GM12878 (cell line): ENCODE measurements around the gene PPARD. TPM values are rescaled to one million over a fixed set of nuclear protein-coding genes. Genes with fewer than 3 reads are reported as not detected.

ENCODE experiments used
- ATAC-seq: fragments of 200-7000 bp; cut with Tn5 transposase; 3 replicates; pipeline ENCODE4 v1.9.1; 2020; ENCODE audit warnings: mild to moderate bottlenecking, moderate library complexity
- BruUV-seq: library from RNA; stranded (reverse); fragments of 400-500 nt; replicated peaks from 2 replicates; lab custom pipeline; 2021; lab: Mats Ljungman, UMichigan
- CTCF ChIA-PET: fragments of 300-600 bp; sonication (Branson Sonifier 250); formaldehyde crosslinking; extraction: SDS; loops from one replicate; lab custom pipeline; 2021; ENCODE audit warnings: inconsistent platforms; lab: Yijun Ruan, JAX
- POLR2A ChIA-PET: fragments of 350-600 bp; formaldehyde crosslinking; extraction: SDS; loops from one replicate; lab custom pipeline; 2021; ENCODE audit warnings: inconsistent platforms; lab: Charles Lee
- RAD21 ChIA-PET: fragments of 300-600 bp; sonication (Branson Sonifier 250); formaldehyde crosslinking; loops from one replicate; lab custom pipeline; 2023; ENCODE audit warnings: antibody characterized with exemption; ENCODE audit not compliant: unreplicated experiment; lab: Charles Lee
- SMC1A ChIA-PET: fragments of 300-600 bp; sonication (Branson Sonifier 250); formaldehyde crosslinking; loops from one replicate; lab custom pipeline; 2023; ENCODE audit not compliant: unreplicated experiment, uncharacterized antibody; lab: Charles Lee
- DNase-seq: peaks from one replicate; pipeline ENCODE4 v3.0.0-alpha.2; 2011; ENCODE audit warnings: low read depth, low spot score
- FAIRE-seq: peaks from 3 replicates; lab custom pipeline; 2011; peaks lifted over from hg19 to GRCh38; lab: Jason Lieb, UNC
- H2AFZ ChIP-seq: 2 replicates; pipeline ENCODE4 v1.6.0; 2011; ENCODE audit warnings: low read depth, low read length, control low read depth; ENCODE audit not compliant: control insufficient read depth
- H3K27ac ChIP-seq: 2 replicates; pipeline ENCODE4 v1.5.1; 2011; ENCODE audit warnings: control low read depth; ENCODE audit not compliant: control insufficient read depth, insufficient read depth
- H3K27me3 ChIP-seq, 2 experiments: replicated peaks in 1 of 2; 2 replicates each; pipeline versions ENCODE4 v1.6.0 to v1.6.1; 2011; ENCODE audit warnings: low read length in 1 of 2; ENCODE audit not compliant: control insufficient read depth in 2 of 2, insufficient read depth in 2 of 2
- H3K36me3 ChIP-seq, 2 experiments: 2 replicates each; pipeline ENCODE4 v1.5.1; 2011; ENCODE audit warnings: low read length in 1 of 2; ENCODE audit not compliant: control insufficient read depth in 2 of 2, insufficient read depth in 2 of 2
- H3K4me1 ChIP-seq: 2 replicates; pipeline ENCODE4 v1.6.1; 2011; ENCODE audit warnings: mild to moderate bottlenecking, low read length, moderate library complexity, mixed read lengths; ENCODE audit not compliant: control insufficient read depth, insufficient read depth
- H3K4me2 ChIP-seq: 2 replicates; pipeline ENCODE4 v1.6.0; 2011; ENCODE audit warnings: control low read depth; ENCODE audit not compliant: control insufficient read depth, insufficient read depth
- H3K4me3 ChIP-seq: fragments of 200-600 bp; sonication (generic); 2 replicates; pipeline ENCODE4 v1.5.1; 2016
- H3K79me2 ChIP-seq: 2 replicates; pipeline ENCODE4 v1.6.0; 2011; ENCODE audit warnings: low read length; ENCODE audit not compliant: control insufficient read depth, insufficient read depth
- H3K9ac ChIP-seq: 2 replicates; pipeline ENCODE4 v1.8.0; 2011; ENCODE audit warnings: low read length, control low read depth, mixed read lengths; ENCODE audit not compliant: control insufficient read depth, insufficient read depth
- H3K9me3 ChIP-seq: replicated peaks from 3 replicates; pipeline ENCODE4 v1.5.1; 2011; ENCODE audit warnings: mild to moderate bottlenecking, low read length; ENCODE audit not compliant: control insufficient read depth, insufficient read depth
- H4K20me1 ChIP-seq: 2 replicates; pipeline ENCODE4 v1.6.0; 2011; ENCODE audit not compliant: control insufficient read depth, insufficient read depth
- E4F1 ChIP-seq: fragments of 450-650 bp; IDR thresholded peaks from 2 replicates; pipeline ENCODE4 v1.6.1; 2018; ENCODE audit warnings: borderline replicate concordance, mild to moderate bottlenecking; ENCODE audit not compliant: partially characterized antibody
- JUND ChIP-seq: IDR thresholded peaks from 2 replicates; pipeline ENCODE4 v1.6.1; 2012; ENCODE audit warnings: low read depth, mild to moderate bottlenecking, low read length, improper control_type of control experiment, moderate library complexity
- SKIL ChIP-seq: fragments of 450-650 bp; IDR thresholded peaks from 2 replicates; pipeline ENCODE4 v1.6.1; 2017; ENCODE audit warnings: mild to moderate bottlenecking, low read depth, inconsistent platforms; ENCODE audit not compliant: poor library complexity, severe bottlenecking
- ZNF24 ChIP-seq: fragments of 450-650 bp; IDR thresholded peaks from 2 replicates; pipeline ENCODE4 v1.6.1; 2017; ENCODE audit warnings: antibody characterized with exemption, mild to moderate bottlenecking
- WGBS: methylation state at CpG from one replicate; pipeline ENCODE4 v1.1.6; 2016; ENCODE audit warnings: low lambda C conversion rate; ENCODE audit not compliant: insufficient replicate concordance, insufficient coverage; ENCODE audit errors: missing lambda C conversion rate; 5-methylcytosine and 5-hydroxymethylcytosine counted together
- in situ Hi-C: fragments of 300-500 bp; cut with MboI; formaldehyde crosslinking; loops from 9 replicates; pipeline ENCODE4 v1.14.3; 2018; ENCODE audit warnings: mixed read lengths
- intact Hi-C: fragments of 100-400 bp; cut with micrococcal nuclease; formaldehyde crosslinking; loops from one replicate; pipeline ENCODE4 v1.14.2; 2022; ENCODE audit not compliant: unreplicated experiment
- polyA plus RNA-seq, 11 experiments: library from polyadenylated mRNA; depleted of rRNA in 4 of 11; unstranded in 6 of 11; stranded (reverse) in 5 of 11; fragments of >200 nt; fragmentation: Nextera tagmentation in 4 of 11; fragmentation: Illumina TruSeq in 1 of 11; extraction: Ambion mirVana in 4 of 11; extraction: Trizol in 1 of 11; gene quantifications; 1 replicate in 1 of 11; 2 replicates in 10 of 11; pipeline versions ENCODE4 v1.2.1 to v1.2.3, GENCODE V29; 2011 to 2016; ENCODE audit warnings: inconsistent platforms in 2 of 11, missing spikeins in 2 of 11, low read depth in 1 of 11
- total RNA-seq, 4 experiments: library from RNA; depleted of rRNA in 3 of 4; stranded (reverse); fragments of >200 nt in 3 of 4; fragmentation: Illumina TruSeq in 1 of 4; extraction: Trizol in 1 of 4; gene quantifications; 2 replicates each; pipeline versions ENCODE4 v1.2.1 to v1.2.3, GENCODE V29; 2013 to 2021

The PPARD gene
- total and polyA plus RNA-seq, 10 of the 15 experiments (the other 5 are each of a cell fraction or from before 2014, with no cell fraction given) = 0.05 to 12.6 (median 6.7) TPM

GRCh38 chr6:35381132-35381531, 38.8 kb downstream of the PPARD start:
- ATAC-seq (no peak), DNase-seq (no peak), FAIRE-seq (no peak)
- intact Hi-C loops (no loop called here), in situ Hi-C loops (no loop called here)
- WGBS = 91% methylated on average over 6 of the region's 6 CpGs
- ChIA-PET POLR2A (no interaction called here), CTCF (no interaction called here), SMC1A (no interaction called here), RAD21 (no interaction called here)
- no peaks in the 10 kb centered on the region for H3K4me1 ChIP-seq
- no peak overlapping the region for H3K4me3 ChIP-seq
- H3K27ac ChIP-seq = no peak overlapping the region
- no peaks in the 10 kb centered on the region for H3K79me2 ChIP-seq
- no peaks in the 10 kb centered on the region for H4K20me1 ChIP-seq
- H3K9ac ChIP-seq = no peak overlapping the region
- H3K9me3 ChIP-seq = no peaks in the 10 kb centered on the region; the same call in 2 of the 3 replicates
- H2AFZ ChIP-seq = no peak overlapping the region
- BruUV-seq = no TSS peak
- no peak overlapping the region for H3K4me2 ChIP-seq
- H3K36me3 ChIP-seq = no peaks in the 10 kb centered on the region
- no peaks in the 10 kb centered on the region for H3K27me3 ChIP-seq
- TF ChIP-seq ZNF24 (no peak), SKIL (no peak), E4F1 (no peak), JUND (no peak)
